Measurements from ENCODE around the gene NAT8L.

Gene NAT8L

DNA sequence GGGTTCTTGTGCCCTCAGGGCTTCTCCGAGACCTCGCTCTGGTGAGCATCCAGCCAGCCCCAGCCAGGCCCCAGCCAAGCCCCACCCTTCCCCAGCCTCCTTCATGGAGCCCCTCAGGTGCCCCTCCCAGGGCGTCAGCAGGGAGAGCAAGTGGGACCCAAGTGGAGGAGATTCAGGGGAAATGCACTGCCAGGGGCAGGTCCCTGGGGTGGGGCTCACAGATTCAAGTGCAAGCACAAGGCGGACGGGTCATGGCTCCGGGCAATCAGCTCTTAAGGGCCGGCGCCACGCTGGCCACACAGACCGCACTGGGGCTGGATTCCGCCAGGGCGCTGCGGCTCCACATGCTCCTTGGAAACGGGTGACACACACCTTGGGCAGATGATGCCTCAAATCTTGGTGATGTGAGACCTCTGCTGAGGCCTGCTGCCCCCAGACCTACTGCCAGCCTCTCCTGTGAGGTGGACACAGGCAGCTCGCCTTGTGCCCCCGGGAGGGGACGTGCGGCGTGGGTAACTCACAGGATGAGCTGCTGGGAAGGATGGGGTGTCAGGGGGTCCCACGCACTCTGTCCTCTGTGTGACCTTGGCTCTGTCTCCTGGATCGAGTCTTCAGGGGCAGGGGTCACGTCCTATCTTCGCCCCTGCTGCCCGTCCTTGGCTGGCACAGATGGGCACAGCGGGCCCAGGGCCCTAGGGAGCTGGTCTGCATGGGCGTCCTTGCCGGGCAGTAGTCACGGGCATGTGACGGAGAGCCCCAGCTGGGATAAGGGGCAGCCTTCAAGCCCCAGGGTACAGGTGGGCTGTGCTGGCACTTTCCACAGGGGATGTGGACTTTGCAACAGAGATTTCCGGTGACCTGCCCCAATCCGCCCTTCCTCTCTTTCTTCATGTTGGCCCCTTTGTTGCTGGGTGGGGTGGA lies 17.1 kb downstream of the NAT8L start:
- DNase-seq (ENCODE audit: low read depth): no peak

DNA sequence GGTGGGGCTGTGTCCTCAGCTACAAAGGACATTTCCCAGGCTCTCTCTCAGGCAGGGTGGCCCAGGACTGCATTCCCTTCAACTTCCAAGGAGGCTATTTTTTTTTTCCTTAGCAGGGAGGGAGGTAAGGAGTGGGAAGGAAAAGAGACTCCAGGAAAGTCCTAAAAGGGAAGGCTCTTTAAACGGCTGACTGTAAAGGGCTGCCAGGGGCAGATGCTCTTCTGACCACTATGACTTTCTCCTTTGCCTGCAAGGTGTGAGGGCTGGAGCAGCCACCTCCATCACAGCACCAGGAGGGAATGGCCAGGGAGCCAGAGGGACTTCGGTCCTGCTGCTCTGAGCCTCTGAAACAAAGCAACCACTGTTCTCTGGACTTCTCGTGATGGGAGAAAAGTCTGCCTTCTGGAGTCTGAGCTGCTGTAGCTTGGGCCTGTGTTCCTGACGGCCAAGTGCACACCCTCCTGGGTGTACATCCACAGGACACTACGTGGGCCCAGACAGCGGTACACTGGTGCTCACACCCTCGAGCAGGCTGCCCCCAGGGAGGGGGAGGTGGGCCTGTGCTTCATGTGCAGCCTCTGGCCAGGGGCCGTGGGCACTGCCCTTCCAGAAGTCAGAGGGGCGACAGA lies 17.9 kb downstream of the NAT8L start:
- DNase-seq (ENCODE audit: low read depth): no peak

DNA sequence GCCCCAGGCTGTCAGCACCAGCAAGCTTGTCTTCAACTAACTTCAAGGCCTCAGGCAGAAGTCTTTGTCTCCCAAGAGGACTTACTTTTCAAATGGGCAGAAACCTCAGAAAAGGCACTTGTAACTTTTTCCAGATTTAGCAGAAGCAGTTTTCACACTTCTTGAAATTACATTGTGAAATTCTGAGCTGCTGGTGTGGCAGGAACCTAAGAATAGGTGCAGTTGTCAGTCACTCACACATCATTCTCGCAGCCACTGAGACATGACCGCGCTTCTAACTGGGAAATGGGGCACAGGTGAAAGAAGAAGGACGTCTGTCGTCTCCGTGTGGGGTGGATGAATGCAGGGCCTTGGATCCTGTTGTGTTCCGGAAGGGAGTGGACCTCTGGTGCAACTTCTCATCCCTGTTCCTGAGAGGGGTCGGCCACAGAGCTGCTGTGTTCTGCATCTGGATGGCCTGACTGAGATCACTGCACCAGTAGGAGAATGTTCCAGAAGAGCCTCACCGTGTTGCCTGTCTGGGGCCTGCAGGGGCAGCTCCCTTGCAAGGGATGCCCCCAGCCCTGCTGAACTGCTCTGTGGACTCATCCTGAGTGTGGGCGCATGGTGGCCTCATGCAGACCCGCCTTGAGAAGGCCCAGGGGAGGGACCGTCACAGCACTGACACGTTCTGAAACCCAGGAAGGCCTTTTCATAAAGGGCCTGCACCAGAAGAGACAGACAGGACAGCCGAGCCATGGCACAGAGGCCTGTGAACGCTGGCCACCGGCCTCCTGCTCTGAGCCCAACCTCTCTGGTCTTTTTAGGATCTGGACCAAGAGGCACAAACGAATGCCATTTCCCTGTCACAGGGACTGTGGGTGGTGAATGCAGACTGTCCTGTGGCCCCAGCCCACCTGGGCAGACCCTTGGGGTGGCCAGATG lies 18.7 kb downstream of the NAT8L start:
- DNase-seq (ENCODE audit: low read depth): no peak

DNA sequence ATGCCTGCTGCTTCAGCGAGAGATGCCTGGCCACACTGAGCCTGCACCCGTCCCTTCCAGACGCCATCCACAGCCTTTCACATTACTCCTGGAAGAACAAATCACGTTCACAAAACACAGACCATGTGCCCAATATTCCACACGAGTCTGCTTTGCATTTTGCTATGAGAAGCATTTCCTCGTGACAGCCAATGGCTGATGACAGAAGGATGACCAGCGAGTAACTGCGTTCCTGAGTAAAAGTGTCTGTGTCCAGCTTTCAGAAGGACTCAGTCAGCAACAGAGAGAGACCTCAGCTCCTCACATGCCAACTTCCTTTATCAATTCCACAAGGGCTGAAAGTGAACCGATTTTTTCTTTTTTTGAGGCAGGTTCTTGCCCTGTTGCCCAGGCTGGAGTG lies 19.5 kb downstream of the NAT8L start:
- DNase-seq (ENCODE audit: low read depth): no peak

DNA sequence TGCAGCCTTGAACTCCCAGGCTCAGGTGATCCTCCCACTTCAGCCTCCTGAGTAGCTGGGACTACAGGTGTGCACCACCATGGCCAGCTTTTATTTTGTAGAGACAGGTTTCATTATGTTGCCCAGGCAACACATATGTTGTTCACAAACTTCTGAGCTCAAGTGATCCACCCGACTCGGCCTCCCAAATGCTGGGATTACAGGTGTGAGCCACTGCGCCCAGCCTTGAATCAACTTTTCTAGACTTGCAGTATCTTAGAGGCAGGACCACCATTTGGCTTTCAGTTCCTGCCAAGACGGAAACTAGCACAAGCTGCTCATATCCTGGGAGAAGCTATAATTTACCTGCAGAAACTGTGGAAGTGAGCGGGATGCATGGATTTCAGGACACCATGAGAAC lies 19.9 kb downstream of the NAT8L start:
- no peak for DNase-seq (ENCODE audit: low read depth)

DNA sequence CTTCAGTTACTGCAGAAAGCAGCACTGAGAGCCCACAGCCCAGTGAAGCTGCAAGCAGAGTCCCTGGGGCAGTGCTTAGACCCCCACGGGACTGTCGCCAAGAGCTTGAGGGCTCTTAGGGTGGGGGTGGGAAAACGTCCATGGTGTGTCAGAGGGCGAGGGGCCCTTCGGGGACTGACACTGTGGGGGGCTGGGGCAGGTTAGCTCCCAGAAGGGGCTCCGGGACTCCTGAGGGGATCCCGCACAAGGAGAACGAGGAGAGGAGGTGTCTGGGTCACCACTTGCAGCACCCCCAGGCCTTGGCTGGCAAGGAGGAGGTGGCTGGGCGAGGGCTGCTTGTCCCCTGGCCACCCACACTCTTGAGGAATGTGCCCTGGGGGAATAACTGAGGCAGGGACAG lies 20.8 kb downstream of the NAT8L start:
- no peak for DNase-seq (ENCODE audit: low read depth)

DNA sequence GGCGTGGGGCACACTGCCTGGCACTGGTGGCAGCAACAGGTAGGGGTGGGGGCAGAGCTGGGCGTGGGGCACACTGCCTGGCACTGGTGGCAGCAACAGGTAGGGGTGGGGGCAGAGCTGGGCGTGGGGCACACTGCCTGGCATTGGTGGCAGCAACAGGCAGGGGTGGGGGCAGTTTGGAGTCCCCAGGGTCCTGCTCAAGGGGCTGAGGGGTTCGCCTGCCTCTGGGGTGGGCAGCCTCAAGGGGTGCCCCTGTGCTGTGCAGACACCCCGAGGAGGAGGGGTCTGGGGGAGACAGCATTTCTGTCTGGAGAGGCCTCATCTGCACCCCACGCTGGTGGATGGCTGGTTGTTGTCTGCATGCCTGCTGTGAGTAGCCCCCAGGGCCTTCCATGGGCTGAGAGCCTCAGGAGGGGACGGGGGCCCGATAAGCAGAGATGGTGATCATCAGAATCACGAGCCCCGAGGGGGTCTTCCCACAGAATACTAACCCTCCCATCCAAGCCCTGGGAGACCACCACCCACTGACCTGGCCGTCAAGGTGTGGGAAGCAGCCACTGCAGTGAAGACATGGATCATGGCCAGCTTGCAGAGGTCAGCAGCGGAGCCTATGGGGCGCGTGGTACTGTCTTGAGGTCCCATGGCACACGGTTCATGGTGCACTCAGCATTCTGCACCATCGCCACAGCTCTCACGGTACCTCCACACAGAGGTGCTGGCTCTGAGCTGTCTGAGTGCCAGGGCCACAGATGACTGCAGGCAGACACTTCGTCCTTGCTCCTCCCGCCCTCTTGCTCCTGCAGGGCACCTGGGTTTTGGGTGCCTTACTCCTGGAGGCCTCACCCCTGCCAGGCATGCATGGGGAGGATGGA lies 21.5 kb downstream of the NAT8L start:
- DNase-seq (ENCODE audit: low read depth): no peak

DNA sequence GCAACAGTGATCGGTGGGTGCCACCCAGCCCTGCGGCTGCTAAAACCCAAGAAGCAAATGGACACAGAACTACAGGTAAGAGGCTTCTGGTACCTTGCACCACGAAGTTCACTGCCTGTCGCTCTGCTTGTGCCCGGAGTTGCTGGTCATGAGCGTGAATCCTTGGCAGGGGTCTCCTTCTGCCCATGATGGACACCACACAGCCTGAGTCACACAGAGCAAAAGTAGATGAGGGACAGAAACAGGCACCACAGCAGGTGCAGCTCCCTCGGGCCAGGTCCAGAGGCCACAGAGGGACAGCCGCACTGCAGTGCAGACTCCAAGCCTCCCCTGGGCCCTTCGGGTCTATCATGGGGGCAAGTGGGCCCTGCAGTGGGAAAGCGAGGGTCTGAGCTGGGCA lies 22.4 kb downstream of the NAT8L start:
- DNase-seq (ENCODE audit: low read depth): no peak

DNA sequence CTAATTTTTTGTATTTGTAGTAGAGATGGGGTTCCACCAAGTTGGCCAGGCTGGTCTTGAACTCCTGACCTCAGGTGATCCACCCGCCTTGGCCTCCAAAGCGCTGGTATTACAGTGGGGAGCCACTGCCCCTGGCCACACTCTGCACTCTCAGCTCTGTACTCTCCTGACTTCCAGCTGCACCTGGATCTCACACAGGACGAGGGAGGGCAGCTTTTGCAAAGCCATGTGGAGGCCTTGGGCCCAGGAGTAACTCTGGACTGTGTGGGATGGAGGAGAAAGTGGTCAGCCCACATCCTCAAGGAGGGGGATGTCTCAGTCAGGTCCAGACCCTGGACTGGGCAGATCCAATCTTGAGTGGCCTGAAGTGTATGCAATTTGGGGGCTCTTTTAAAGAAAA lies 23.0 kb downstream of the NAT8L start:
- no peak for DNase-seq (ENCODE audit: low read depth)

DNA sequence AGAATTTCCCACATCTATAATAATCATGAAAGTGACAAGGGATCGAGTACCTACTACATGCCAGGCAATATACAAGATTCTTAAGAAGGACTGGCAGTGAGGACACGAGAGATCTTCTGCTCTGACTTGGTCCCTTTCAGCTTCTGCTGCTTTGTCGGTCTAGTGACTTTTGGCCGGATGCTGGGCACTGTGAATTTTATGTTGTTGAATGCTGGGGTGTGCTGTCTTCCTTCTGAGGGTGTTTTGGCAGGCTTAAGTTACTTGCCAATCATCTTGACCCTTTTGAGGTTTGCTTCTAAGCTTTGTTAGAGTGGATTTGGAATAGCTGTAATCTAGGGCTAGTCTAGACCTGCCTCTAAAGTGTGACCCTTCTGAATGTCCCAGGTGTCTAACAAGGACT lies 23.5 kb downstream of the NAT8L start:
- no peak for DNase-seq (ENCODE audit: low read depth)

DNA sequence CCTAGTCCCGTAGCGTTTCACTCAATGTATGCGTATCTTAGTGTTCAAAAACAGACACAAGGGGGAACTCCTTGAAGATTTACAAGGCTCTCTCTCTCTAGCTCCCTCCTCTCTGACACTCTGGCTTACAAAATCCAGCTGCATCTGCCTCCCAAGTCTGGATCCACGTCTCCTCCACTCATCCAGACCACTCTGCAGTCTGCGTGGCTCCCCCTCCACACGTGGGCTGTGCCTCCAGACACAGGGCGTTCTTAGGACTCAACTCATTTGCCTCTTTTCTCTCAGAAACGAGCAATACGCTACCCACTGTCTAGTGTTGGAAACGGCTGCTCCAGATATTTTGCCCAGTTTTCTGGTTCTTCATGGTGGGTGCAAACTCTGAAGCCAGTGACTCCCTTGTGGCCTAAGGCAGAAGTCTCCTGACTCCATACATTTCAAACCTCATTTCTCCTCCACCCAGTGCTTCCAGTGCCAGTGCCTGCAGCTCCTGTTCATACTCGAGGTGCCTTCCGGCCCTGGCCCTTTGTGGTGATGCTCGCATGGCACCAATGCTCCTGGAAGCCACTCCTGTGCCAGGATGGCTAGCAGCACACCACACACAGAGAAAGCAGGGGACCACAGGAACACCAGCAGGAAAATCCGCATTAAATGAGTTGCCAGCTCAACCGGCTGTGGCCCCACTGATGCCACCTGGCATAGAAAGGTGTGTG lies 24.1 kb downstream of the NAT8L start:
- no peak for DNase-seq (ENCODE audit: low read depth)

DNA sequence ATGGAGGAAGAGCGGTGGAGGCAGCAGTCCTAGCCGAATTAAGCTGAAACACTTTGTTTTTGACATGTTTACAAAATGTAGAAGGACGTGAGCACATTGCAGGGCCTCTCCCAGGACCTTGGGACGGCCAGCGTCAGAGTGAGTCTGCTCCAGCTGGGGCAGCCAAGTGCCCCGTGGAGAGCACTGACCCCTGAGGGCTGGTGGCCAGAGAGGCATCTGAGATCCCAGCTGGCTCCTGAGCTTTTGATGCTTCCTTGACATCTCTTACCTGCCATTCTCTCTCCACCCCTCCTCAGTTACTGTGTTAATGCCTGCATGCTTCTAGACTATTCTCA lies 24.7 kb downstream of the NAT8L start:
- DNase-seq (ENCODE audit: low read depth): no peak

DNA sequence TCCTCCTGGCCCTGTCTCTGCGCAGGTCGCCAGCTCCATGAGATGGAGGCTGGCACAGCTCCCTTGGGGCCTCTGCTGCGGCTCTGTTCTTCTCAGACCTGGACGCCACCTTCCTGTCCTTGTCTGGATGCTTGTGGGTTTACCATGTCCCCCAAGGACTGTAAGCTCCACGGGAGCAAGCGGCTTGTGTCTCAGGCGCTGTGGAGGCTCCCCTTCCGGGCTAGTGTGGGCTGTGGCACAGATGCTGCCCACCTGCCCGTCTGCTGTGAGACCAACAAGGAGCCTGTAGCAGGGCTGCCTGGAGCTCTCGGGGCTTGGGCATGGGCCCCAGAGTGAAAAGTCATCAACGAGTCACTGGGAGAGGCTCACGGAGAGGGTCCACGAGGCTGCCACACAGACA lies 25.2 kb downstream of the NAT8L start:
- DNase-seq (ENCODE audit: low read depth): no peak

DNA sequence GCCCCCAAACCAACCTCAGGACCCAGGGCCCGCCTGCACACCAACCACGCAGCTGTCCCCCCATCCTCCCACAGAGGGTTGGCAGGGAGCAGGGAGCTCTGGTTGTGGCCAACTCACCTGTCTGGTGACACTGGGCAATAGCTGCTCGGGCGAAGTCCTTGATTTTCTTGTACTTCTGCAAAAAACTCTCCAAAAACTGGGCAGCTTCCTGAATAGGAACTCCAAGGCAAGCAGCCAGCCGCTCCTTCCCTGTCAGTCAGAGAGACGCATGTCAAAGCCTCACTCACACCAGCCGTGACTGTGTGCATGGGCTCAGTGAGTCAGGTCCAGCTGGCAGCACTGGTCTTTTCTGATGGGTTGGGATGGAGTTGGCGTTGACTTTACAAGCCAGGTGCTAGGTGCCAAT lies 26.4 kb downstream of the NAT8L start:
- no peak for DNase-seq (ENCODE audit: low read depth)

DNA sequence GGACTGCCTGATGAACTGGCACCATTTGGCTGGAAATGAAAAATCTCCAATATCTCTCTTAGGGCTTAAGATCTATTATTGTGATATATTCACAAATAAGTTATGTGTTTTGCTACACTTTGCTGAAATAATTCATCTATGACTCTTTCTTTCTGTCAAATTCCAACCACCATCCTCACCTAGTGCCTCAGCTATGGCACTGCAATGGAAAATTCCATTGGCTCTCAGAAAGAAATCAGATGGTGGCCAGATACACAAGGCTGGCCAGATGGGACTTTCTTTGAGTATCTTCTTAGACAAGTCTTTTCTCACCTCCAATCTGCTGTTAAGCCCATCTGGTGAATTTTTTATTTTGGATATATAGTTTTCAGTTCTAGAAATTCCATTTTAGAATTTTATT lies 28.0 kb downstream of the NAT8L start:
- DNase-seq (ENCODE audit: low read depth): no peak

DNA sequence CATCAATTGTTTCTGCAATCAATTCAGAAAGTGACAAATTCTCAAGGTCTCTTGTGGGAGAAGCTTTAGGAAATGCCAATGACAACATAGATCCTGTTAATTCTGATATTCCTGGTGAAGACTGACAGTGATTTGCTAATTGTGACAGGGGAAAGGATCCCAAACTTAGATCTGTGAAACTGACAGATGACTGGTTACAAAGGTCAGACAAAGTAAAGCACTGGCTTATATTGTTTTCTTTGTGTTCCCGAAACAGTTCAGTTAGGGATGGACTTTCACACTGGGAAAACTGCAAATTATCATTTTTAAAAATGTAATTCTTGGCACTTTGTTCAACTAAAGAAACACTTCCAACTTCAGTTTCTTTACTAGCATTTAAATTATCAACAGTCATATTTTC lies 30.1 kb downstream of the NAT8L start:
- no peak for DNase-seq (ENCODE audit: low read depth)

DNA sequence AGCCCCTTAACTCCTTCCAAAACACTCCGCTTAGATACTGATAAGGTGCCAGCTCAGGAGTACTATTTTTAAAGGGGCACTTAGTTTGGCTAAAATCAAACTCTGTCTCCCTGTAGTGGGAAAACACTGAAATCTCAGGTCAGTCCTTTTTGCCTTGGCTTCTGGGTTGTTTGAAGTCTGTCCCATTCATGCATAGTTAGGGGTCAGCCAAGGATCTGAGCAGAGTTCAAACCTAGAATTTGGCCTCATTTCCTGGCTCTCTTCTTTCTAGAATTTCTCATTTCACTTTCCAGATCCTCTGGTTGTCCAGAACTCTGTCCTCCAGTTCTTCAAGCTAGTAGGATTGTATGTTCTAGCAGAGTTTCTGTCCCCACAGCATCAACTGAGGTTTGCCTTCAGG lies 31.5 kb downstream of the NAT8L start:
- DNase-seq (ENCODE audit: low read depth): no peak

DNA sequence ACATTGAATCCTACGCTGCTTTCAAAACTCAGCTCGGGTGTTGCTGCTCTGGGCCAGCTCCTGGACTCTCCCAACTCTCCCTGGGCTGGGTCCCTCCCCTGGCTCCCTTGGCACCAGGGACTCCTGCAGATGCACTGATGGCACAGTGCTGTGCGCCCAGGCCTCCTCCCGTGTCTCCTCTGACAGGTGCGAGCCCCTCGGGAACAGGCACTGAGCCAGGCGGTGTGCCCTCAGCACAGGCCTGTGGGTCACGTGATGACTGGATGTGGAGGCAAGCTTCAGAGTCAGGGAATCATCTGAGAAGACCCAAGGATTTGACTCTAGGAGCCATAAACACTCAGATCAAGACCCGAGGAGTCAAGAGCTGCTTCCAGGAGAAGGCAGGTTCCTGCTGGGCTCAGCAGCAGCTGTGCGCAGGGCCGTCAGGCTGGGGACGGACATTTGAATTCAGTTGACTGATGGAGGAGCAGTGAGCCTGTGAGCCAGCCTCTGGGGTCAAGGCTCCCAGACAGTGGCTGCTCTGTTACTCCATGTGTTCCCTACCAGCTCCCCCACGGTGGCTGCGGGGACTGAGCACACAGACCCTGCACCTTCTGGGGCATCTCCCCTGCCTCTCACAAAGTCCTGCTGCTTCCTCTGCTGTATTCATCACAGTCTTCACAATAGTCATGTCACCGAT lies 33.0 kb downstream of the NAT8L start:
- no peak for DNase-seq (ENCODE audit: low read depth)

DNA sequence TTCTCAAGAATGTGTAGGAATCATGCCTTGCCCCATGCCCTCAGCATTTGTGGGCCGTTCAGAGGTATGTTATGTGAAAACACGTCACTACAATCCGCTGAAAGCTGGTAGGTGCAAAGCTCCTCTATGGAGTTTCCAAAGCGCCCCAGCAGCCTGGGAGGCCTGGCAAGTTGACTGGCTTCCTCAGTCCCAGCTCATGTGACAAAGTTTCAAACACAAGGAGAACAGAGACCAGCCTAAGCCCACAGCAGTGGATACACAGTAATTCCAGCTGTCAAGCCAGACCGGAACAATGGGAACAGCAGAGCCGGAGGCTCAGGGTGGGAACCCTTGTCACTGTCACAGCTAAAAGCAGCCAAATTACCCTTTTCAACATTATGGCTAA lies 33.5 kb downstream of the NAT8L start:
- no peak for DNase-seq (ENCODE audit: low read depth)

DNA sequence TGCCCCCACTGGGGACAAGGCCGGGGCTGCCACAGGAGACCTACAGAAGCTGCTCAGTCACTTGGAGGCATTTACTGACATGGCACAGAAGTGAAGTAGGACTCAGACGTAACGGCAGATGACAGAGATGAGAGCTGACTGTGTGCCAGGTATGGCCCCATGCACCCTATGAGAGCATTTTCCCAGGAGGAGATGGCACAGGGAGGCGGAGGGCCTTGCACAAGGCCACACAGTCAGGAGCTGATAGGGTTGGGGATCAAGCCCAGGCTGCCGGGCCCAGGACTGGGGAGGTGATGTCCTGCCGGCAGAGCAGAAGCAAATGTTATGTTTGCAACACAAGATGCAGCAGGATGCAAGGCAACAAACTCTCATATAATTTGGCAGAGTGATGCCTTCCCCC lies 34.1 kb downstream of the NAT8L start:
- no peak for DNase-seq (ENCODE audit: low read depth)

DNA sequence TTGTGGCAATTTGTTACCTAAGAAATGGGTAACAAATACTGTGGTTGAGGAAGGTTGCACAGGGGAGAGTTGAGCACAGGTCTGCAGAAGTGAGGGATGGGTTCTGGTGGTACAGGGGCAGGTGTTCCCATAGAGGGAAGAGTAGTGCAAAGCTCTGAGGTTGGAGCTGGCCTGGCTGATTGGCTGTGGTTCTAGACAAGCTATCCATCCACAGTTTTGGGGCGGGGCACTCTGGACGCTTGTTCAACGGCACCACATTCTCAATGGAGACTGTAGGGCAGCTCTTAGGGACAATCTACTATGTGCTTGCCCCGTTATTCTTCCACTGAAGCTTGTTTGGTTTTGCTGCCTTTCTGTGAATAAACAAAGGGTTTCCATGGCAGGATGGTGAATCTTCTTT lies 35.4 kb downstream of the NAT8L start:
- no peak for DNase-seq (ENCODE audit: low read depth)
